Measurements from ENCODE around the gene PTX4.

PTX4 gene

GRCh38 chr16:1523581-1524245 lies 35.0 kb upstream of the PTX4 start:
- no peak for DNase-seq (ENCODE audit: low spot score)

- DNase-seq (ENCODE audit: low spot score) = no peak
Measured at GRCh38 chr16:1520461-1520860, 31.7 kb upstream of the PTX4 start.

- no peak for DNase-seq (ENCODE audit: low spot score)
Measured at GRCh38 chr16:1519831-1520230, 31.1 kb upstream of the PTX4 start.

GRCh38 chr16:1518626-1519135 lies 29.9 kb upstream of the PTX4 start:
- no peak for DNase-seq (ENCODE audit: low spot score)

- DNase-seq (ENCODE audit: low spot score) = no peak
Measured at GRCh38 chr16:1514507-1514906, 25.8 kb upstream of the PTX4 start.

GRCh38 chr16:1512774-1513173 lies 24.0 kb upstream of the PTX4 start:
- DNase-seq (ENCODE audit: low spot score) = no peak

- DNase-seq (ENCODE audit: low spot score) = no peak
Measured at GRCh38 chr16:1511662-1512569, 23.2 kb upstream of the PTX4 start.

GRCh38 chr16:1510941-1511351 lies 22.2 kb upstream of the PTX4 start:
- no peak for DNase-seq (ENCODE audit: low spot score)

- no peak for DNase-seq (ENCODE audit: low spot score)
Measured at GRCh38 chr16:1510272-1510671, 21.5 kb upstream of the PTX4 start.

- DNase-seq (ENCODE audit: low spot score) = no peak
Measured at GRCh38 chr16:1509307-1510221, 20.8 kb upstream of the PTX4 start.

GRCh38 chr16:1508494-1509187 lies 19.9 kb upstream of the PTX4 start:
- DNase-seq (ENCODE audit: low spot score) = no peak

- DNase-seq (ENCODE audit: low spot score) = no peak
Measured at GRCh38 chr16:1506494-1507213, 17.9 kb upstream of the PTX4 start.

GRCh38 chr16:1505912-1506311 lies 17.2 kb upstream of the PTX4 start:
- no peak for DNase-seq (ENCODE audit: low spot score)

- DNase-seq (ENCODE audit: low spot score) = no peak
Measured at GRCh38 chr16:1505073-1505844, 16.5 kb upstream of the PTX4 start.

GRCh38 chr16:1503110-1503955 lies 14.6 kb upstream of the PTX4 start:
- no peak for DNase-seq (ENCODE audit: low spot score)

GRCh38 chr16:1502092-1503004 lies 13.6 kb upstream of the PTX4 start:
- DNase-seq (ENCODE audit: low spot score) = no peak

GRCh38 chr16:1501630-1502029 lies 12.9 kb upstream of the PTX4 start:
- no peak for DNase-seq (ENCODE audit: low spot score)
